ENCODE results near the gene ISG15.

The ISG15 gene

DNA sequence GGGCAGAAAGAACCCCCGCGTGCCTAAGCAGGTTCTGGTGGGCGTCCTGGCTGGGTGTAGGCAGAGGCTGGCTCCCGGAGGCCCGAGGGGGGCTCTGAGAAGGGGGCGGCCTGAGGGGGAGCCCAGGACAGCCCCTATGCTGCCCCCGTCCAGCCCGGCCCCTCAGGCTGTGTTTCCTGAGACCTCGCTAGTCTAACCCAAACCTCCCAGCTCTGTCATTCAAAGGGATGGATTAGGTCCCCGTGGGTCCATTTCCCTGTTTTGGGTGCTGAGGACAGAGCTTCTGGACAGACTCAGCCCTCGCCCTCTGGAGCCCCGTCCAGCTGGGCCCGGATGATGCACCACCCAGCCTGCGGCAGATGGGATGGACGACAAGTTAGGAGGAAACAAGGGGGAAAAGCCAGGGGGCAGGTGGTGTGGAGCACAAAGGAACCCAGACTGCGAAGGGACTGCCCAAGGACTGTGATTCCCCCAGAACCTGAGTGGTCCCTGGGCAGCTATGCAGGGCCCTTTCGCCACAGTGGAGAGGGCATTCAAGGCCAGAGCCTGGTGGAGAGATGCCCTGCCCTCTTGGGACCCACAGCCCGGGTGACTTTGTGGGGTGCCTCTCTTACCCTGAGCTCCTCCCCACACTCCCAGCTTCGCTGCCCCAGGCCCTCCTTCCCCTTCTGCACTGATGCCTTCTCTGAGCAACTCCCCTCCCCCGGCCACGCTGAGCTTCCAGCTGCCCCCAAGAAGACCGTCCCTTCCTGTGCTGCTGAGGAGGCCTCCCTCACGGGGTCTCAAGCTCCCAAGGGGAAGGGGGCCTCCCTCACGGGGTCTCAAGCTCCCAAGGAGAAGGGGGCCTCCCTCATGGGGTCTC is 16.2 kb upstream of the ISG15 start:
- H2AFZ ChIP-seq (ENCODE audit: low read depth, low read length, severe bottlenecking) = no peak overlapping the region
- H3K36me3 ChIP-seq (ENCODE audit: low read length) = no peaks in the 10 kb centered on the region
- no peak overlapping the region for H3K9ac ChIP-seq (ENCODE audit: low read length)
- H3K27me3 ChIP-seq (ENCODE audit: low read length) = no peaks in the 10 kb centered on the region
- H3K79me2 ChIP-seq (ENCODE audit: insufficient read depth, low read length) = no peaks in the 10 kb centered on the region
- H3K9me2 ChIP-seq (replicated peaks; ENCODE audit: insufficient read depth, low read length) = no peaks in the 10 kb centered on the region
- TF ChIP-seq, protein P1, sequence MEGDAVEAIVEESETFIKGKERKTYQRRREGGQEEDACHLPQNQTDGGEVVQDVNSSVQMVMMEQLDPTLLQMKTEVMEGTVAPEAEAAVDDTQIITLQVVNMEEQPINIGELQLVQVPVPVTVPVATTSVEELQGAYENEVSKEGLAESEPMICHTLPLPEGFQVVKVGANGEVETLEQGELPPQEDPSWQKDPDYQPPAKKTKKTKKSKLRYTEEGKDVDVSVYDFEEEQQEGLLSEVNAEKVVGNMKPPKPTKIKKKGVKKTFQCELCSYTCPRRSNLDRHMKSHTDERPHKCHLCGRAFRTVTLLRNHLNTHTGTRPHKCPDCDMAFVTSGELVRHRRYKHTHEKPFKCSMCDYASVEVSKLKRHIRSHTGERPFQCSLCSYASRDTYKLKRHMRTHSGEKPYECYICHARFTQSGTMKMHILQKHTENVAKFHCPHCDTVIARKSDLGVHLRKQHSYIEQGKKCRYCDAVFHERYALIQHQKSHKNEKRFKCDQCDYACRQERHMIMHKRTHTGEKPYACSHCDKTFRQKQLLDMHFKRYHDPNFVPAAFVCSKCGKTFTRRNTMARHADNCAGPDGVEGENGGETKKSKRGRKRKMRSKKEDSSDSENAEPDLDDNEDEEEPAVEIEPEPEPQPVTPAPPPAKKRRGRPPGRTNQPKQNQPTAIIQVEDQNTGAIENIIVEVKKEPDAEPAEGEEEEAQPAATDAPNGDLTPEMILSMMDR (IDR thresholded peaks at IDR 0.05; ENCODE audit: insufficient read depth, low read length, poor library complexity, severe bottlenecking) = no peak
- TF ChIP-seq EZH2phosphoT487 (conservative IDR thresholded peaks at IDR 0.05; ENCODE audit: low read length) = no peak
- no peaks in the 10 kb centered on the region for H3K9me3 ChIP-seq (ENCODE audit: insufficient read depth, low read length)
- no peak overlapping the region for H3K27ac ChIP-seq (ENCODE audit: low read depth, low read length)
- H3K4me3 ChIP-seq (ENCODE audit: insufficient read depth, low read length, poor library complexity, severe bottlenecking) = no peak overlapping the region
- H4K20me1 ChIP-seq (ENCODE audit: low read depth, low read length) = no peaks in the 10 kb centered on the region
- no peaks in the 10 kb centered on the region for H3F3A ChIP-seq (ENCODE audit: insufficient read depth)
- H3K4me2 ChIP-seq (ENCODE audit: low read depth, low read length, poor library complexity, severe bottlenecking) = no peak overlapping the region

DNA sequence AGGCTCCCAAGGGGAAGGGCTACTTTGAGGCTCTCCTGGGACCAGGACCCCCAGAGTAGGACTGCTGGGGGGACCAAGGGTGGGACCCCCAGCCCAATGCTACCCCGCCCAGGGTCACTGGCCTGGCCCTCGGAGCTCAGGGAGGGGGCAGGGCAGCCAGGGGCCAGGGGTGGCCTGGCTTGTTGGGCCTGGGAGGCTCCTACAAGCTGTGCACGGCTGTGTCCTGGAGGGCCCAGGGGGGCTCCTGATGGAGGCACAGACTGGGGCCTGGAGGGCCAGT is 15.6 kb upstream of the ISG15 start:
- H3K27me3 ChIP-seq (ENCODE audit: low read length) = no peaks in the 10 kb centered on the region
- H2AFZ ChIP-seq (ENCODE audit: low read depth, low read length, severe bottlenecking) = no peak overlapping the region
- H3K9ac ChIP-seq (ENCODE audit: low read length) = no peak overlapping the region
- no peak overlapping the region for H3K4me2 ChIP-seq (ENCODE audit: low read depth, low read length, poor library complexity, severe bottlenecking)
- no peaks in the 10 kb centered on the region for H3F3A ChIP-seq (ENCODE audit: insufficient read depth)
- TF ChIP-seq, protein P1 (IDR thresholded peaks at IDR 0.05; ENCODE audit: insufficient read depth, low read length, poor library complexity, severe bottlenecking) = no peak
- no peak for TF ChIP-seq EZH2phosphoT487 (conservative IDR thresholded peaks at IDR 0.05; ENCODE audit: low read length)
- H3K9me3 ChIP-seq (ENCODE audit: insufficient read depth, low read length) = no peaks in the 10 kb centered on the region
- H3K9me2 ChIP-seq (replicated peaks; ENCODE audit: insufficient read depth, low read length) = no peaks in the 10 kb centered on the region
- H3K4me3 ChIP-seq (ENCODE audit: insufficient read depth, low read length, poor library complexity, severe bottlenecking) = no peak overlapping the region
- H3K79me2 ChIP-seq (ENCODE audit: insufficient read depth, low read length) = no peaks in the 10 kb centered on the region
- no peaks in the 10 kb centered on the region for H3K36me3 ChIP-seq (ENCODE audit: low read length)
- H3K27ac ChIP-seq (ENCODE audit: low read depth, low read length) = no peak overlapping the region
- no peaks in the 10 kb centered on the region for H4K20me1 ChIP-seq (ENCODE audit: low read depth, low read length)

DNA sequence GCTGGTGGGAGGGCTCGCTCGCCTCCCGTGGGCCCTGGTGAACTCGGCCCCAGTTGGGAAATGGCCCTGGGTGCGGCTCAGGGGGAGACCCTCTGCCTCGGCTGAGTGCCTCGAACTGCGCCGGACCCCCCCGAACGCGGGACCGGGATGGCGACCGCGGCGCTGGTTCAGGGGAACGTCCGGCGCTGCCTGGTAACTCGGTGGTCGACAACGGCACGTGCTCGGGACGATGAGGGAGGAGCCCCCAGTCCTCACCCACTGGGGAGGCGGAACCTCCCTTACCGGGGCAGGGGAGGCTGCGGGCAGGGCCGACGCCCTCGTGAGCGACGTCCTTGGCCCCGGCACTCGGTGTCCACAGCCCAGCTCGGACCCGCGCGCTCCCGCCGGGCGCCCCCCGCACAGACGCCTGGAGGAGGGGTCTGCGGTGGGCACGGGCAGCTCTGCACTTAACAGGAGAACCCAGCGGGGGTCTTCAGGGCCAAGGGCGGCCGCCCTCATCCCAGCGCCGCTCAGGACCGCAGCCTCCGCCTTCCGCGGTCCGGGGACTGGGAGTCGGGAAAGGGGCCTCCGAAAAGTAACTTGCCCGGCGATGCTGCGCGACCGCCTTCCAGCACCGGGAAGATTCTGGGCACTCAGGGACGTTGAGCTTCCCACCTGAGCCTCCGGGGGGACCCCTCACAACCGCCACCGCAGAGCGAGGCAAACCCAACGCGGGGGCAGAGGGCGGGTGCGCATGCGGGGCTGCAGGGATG is 15.1 kb upstream of the ISG15 start:
- Histone ChIP-seq H2AFZ (ENCODE audit: low read depth, low read length, severe bottlenecking) (no peak overlapping the region), H4K20me1 (ENCODE audit: low read depth, low read length) (no peaks in the 10 kb centered on the region), H3K79me2 (ENCODE audit: insufficient read depth, low read length) (no peaks in the 10 kb centered on the region), H3K4me3 (ENCODE audit: insufficient read depth, low read length, poor library complexity, severe bottlenecking) (no peak overlapping the region), H3K36me3 (ENCODE audit: low read length) (no peaks in the 10 kb centered on the region), H3K27ac (ENCODE audit: low read depth, low read length) (no peak overlapping the region), H3K9me2 (replicated peaks; ENCODE audit: insufficient read depth, low read length) (no peaks in the 10 kb centered on the region), H3K9me3 (ENCODE audit: insufficient read depth, low read length) (no peaks in the 10 kb centered on the region), H3K4me2 (ENCODE audit: low read depth, low read length, poor library complexity, severe bottlenecking) (no peak overlapping the region), H3F3A (ENCODE audit: insufficient read depth) (no peaks in the 10 kb centered on the region), H3K27me3 (ENCODE audit: low read length) (no peaks in the 10 kb centered on the region), H3K9ac (ENCODE audit: low read length) (no peak overlapping the region)
- TF ChIP-seq, protein P1 (IDR thresholded peaks at IDR 0.05; ENCODE audit: insufficient read depth, low read length, poor library complexity, severe bottlenecking) = no peak
- no peak for TF ChIP-seq EZH2phosphoT487 (conservative IDR thresholded peaks at IDR 0.05; ENCODE audit: low read length)

Measured in SU-DHL-6 (cell line).